Stimulated activated CD8-positive, alpha-beta memory T cell treated with anti-CD3 and anti-CD28 coated beads, Interleukin-7, amount 100 ng/mL, for 1 hour (primary cell): ENCODE data around the gene EIF2D.

Source experiments
- DNase-seq, 2 donors: peaks; one replicate each; pipeline ENCODE4 v3.0.0-alpha.2; 2020; ENCODE audit warnings: low read depth in 2 of 2

The EIF2D gene

DNA sequence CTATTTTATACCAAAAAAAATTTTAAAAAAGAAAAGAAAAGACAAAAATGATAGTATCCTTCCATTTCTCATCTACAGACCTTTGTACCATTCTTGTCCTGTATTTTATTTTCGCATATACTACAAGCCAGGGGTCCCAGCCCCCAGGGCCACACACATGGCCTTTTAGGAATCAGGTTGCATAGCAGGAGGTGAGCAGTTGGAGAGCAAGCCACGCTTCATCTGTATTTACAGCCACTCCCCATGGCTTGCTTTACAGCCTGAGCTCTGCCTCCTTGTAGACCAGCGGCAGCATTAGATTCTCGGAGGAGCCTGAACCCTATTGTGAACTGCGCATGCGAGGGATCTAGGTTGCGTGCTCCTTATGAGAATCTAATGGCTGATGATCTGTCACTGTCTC is 65.2 kb downstream of the EIF2D start:
- DNase-seq = no peak

DNA sequence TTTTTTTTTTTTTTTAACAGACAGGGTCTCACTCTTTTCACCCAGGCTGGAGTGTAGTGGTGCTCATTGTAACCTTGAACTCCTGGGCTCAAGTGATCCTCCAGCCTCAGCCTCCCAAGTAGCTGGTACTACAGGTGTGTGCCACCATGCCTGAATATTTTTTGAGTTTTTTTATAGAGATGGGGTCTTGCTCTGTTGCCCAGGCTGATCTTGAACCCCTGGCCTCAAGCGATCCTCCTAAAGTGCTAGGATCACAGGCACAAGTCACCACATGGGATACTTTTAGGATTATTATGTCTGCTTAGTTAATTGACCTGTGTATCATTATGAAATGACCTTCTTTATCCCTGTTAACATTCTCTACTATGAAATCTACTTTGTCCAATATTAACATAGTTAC is 66.9 kb downstream of the EIF2D start:
- DNase-seq = no peak

DNA sequence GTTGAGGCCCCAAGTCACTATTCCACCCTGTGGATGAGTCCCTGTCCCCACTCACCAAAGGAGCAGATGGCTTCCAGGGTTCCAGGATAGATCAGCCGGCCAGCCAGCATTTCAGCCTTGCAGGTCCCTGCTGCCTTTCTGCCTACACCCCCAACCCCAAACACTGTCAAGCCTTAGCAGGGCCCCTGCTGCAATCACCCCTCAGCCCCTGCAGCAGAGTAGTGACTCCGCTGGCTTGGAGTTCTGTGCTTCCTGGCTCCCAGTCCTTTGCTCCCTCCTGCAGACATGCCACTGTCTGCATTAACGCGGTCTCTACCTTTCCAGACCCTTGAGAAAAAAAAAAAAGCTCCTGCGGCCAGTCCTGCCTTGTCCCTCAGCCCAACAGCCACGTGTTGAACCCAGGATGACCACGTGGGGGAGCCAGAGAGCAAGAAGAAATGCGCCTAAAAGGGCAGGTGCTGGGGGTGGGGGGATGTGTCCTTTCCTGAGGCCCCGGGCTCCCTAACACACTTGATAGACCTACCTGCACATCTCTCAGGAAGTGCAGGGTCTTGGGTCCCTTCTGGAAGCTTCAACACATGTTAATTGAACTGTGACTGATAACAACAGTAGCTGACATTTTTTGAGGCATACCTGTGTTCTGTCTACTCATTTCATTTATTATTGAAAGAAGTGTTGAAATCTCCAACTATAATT is 67.6 kb downstream of the EIF2D start:
- DNase-seq = peak; percentile 59 to 81
